Loucy (cell line): ENCODE results near the gene SELENON.

Experiments used
- EZH2phosphoT487 ChIP-seq: fragments of 200-600 bp; IDR thresholded peaks from 2 replicates; pipeline ENCODE4 v1.6.1; 2018; ENCODE audit warnings: antibody characterized with exemption, mild to moderate bottlenecking, moderate library complexity, borderline replicate concordance
- TF ChIP-seq, protein P1 (sequence below): fragments of 200-600 bp; sonication (generic); conservative IDR thresholded peaks from 2 replicates; pipeline ENCODE4 v1.5.1; 2014; ENCODE audit warnings: mild to moderate bottlenecking, antibody characterized with exemption, low read length

DNA sequence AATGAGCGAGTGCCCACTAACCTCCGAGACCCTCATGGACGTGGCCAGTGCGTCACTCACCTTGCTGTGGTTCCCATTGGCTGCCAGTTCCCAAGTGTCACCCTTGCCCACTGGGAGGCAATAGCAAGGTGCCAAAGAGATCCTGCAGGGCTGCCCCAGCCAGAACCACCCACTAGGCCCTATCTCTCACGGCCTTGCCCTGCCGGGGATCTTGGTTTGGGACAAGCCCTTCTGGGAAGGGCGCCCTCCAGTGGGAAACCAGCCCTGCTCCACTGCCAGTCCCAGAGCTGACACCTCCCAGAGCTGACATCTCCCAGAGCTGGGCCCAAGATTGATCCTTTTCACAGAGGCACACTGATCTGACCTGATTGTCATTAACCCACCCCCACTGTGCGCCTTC lies 2.1 kb upstream of the SELENON start:
- TF ChIP-seq, protein P1, sequence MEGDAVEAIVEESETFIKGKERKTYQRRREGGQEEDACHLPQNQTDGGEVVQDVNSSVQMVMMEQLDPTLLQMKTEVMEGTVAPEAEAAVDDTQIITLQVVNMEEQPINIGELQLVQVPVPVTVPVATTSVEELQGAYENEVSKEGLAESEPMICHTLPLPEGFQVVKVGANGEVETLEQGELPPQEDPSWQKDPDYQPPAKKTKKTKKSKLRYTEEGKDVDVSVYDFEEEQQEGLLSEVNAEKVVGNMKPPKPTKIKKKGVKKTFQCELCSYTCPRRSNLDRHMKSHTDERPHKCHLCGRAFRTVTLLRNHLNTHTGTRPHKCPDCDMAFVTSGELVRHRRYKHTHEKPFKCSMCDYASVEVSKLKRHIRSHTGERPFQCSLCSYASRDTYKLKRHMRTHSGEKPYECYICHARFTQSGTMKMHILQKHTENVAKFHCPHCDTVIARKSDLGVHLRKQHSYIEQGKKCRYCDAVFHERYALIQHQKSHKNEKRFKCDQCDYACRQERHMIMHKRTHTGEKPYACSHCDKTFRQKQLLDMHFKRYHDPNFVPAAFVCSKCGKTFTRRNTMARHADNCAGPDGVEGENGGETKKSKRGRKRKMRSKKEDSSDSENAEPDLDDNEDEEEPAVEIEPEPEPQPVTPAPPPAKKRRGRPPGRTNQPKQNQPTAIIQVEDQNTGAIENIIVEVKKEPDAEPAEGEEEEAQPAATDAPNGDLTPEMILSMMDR, result peak; percentile 82
- no peak for TF ChIP-seq EZH2phosphoT487
